ENCODE results near the gene ME3. TPM values are rescaled to one million over a fixed set of nuclear protein-coding genes. Genes with fewer than 3 reads are reported as not detected.

Gene ME3
- total RNA-seq, 1 experiment from 2014 or later = 83.8 TPM

GRCh38 chr11:86610559-86611341 is 61.7 kb downstream of the ME3 start:
- ATAC-seq (no peak), DNase-seq (peak; percentile 29)
- no peaks in the 10 kb centered on the region for H4K20me1 ChIP-seq (ENCODE audit: low read length)
- H3K4me2 ChIP-seq (ENCODE audit: low read length) = no peak overlapping the region
- ChIA-PET CTCF (no interaction called here), POLR2A (ENCODE audit: unreplicated experiment) (no interaction called here)
- no peak overlapping the region for H3K9ac ChIP-seq (ENCODE audit: low read length)
- H3K9me2 ChIP-seq (replicated peaks; ENCODE audit: low read length) = no peaks in the 10 kb centered on the region
- no peaks in the 10 kb centered on the region for H3K79me2 ChIP-seq (ENCODE audit: low read length)
- no TSS peak for BruUV-seq (replicated peaks)
- H3K36me3 ChIP-seq (ENCODE audit: low read depth, low read length) = peaks cover 3% of the 10 kb centered on the region; the same call in 1 of the 2 replicates
- no peaks in the 10 kb centered on the region for H3F3A ChIP-seq (ENCODE audit: low read length, unreplicated experiment)
- peaks cover 35% of the 10 kb centered on the region for H3K4me1 ChIP-seq (ENCODE audit: insufficient read depth, low read length)
- no peaks in the 10 kb centered on the region for H3K9me3 ChIP-seq (ENCODE audit: low read length)
- TF ChIP-seq EZH2phosphoT487 (IDR thresholded peaks at IDR 0.05; ENCODE audit: borderline replicate concordance, low read length) (no peak), CTCF (conservative IDR thresholded peaks at IDR 0.05; ENCODE audit: low read depth, low read length) (no peak), EZH2 (IDR thresholded peaks at IDR 0.05; ENCODE audit: low read length, unreplicated experiment) (no peak)
- H3K27me3 ChIP-seq (ENCODE audit: low read length) = no peaks in the 10 kb centered on the region
- H3K4me3 ChIP-seq (ENCODE audit: low read length) = no peak overlapping the region
- no peak overlapping the region for H3K27ac ChIP-seq (ENCODE audit: low read length)
- intact Hi-C loops (cut with micrococcal nuclease) = no loop called here
- no peak overlapping the region for H2AFZ ChIP-seq (ENCODE audit: low read length)

DNA sequence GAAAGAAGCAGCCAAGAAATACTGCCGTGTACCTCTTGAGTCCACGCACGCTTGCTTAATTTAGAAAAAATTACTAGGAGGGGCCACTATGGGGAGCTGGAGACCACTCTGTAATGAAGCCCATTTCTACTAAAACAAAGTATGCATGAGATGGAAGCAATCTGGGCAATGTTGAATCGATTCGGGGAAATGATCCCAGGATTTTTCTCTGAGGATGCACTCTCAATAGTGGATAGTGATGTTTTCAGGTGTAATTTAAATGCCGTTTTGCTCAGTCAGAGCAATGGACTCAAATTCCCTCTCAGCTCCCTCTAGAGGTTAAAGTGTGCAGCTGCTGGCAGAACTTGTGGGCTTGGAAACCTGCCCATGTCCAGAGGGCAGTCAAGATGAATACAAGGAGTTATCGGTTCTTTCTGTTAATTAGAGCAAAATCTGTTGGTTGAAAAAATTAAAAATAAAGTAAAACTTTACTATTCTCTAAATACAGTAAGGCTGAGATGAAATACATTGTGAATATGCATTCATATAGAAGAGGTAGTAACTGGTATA is 64.1 kb downstream of the ME3 start:
- intact Hi-C loops (cut with micrococcal nuclease) = loop anchor here (1.0 to 5.0 kb wide), 5 partner anchors 86 to 210 kb away; partner anchors contain the start of gene PRSS23
- no peaks in the 10 kb centered on the region for H3K9me3 ChIP-seq (ENCODE audit: low read length)
- H3F3A ChIP-seq (ENCODE audit: low read length, unreplicated experiment) = no peaks in the 10 kb centered on the region
- CTCF ChIA-PET = interaction anchor here (0.6 to 0.9 kb wide), 4 partner anchors 59 to 141 kb away, joined by 3 to 4 read pairs (median 3); no protein-coding TSS in a partner anchor
- H3K79me2 ChIP-seq (ENCODE audit: low read length) = no peaks in the 10 kb centered on the region
- BruUV-seq (replicated peaks) = no TSS peak
- no peaks in the 10 kb centered on the region for H3K27me3 ChIP-seq (ENCODE audit: low read length)
- 0 out of 2 replicates have a peak overlapping the region, but pooled peaks have one; percentile 14 for H2AFZ ChIP-seq (ENCODE audit: low read length)
- POLR2A ChIA-PET (ENCODE audit: unreplicated experiment) = interaction anchor here (0.5 kb wide), 1 partner anchor 15 kb away, joined by 3 read pairs; no protein-coding TSS in a partner anchor
- TF ChIP-seq EZH2phosphoT487 (IDR thresholded peaks at IDR 0.05; ENCODE audit: borderline replicate concordance, low read length) (no peak), CTCF (conservative IDR thresholded peaks at IDR 0.05; ENCODE audit: low read depth, low read length) (peak; percentile 96), EZH2 (IDR thresholded peaks at IDR 0.05; ENCODE audit: low read length, unreplicated experiment) (no peak)
- H3K9me2 ChIP-seq (replicated peaks; ENCODE audit: low read length) = no peaks in the 10 kb centered on the region
- H3K9ac ChIP-seq (ENCODE audit: low read length) = peak overlapping the region; percentile 54
- peak overlapping the region; percentile 31; the same call in 1 of the 2 replicates for H3K4me2 ChIP-seq (ENCODE audit: low read length)
- H4K20me1 ChIP-seq (ENCODE audit: low read length) = no peaks in the 10 kb centered on the region
- H3K36me3 ChIP-seq (ENCODE audit: low read depth, low read length) = peaks cover 3% of the 10 kb centered on the region; the same call in 1 of the 2 replicates
- no peak overlapping the region for H3K4me3 ChIP-seq (ENCODE audit: low read length)
- H3K27ac ChIP-seq (ENCODE audit: low read length) = peak overlapping the region; percentile 85
- ATAC-seq (peak; percentile 39; the same call in 1 of the 2 replicates), DNase-seq (peak; percentile 82)
- peaks cover 35% of the 10 kb centered on the region for H3K4me1 ChIP-seq (ENCODE audit: insufficient read depth, low read length)
